H1 (cell line): Measurements from ENCODE around the gene FRMD4A. TPM values are rescaled to one million over a fixed set of nuclear protein-coding genes. Genes with fewer than 3 reads are reported as not detected.

Experiments
- CTCF ChIA-PET: fragments of 300-600 bp; sonication (Branson Sonifier 250); formaldehyde crosslinking; loops from one replicate; lab custom pipeline; 2021; ENCODE audit not compliant: partially characterized antibody; lab: Charles Lee
- POLR2A ChIA-PET: fragments of 300-600 bp; sonication (Branson Sonifier 250); formaldehyde crosslinking; loops from one replicate; lab custom pipeline; 2021; ENCODE audit warnings: inconsistent platforms; ENCODE audit not compliant: partially characterized antibody; lab: Charles Lee
- DNase-seq, 2 experiments: peaks; one replicate each; pipeline versions ENCODE4 v3.0.0 to v3.0.0-alpha.2; 2010 to 2022; ENCODE audit warnings: low spot score in 2 of 2, low read depth in 1 of 2, mixed read lengths in 1 of 2
- FAIRE-seq: peaks from 2 replicates; lab custom pipeline; 2011; peaks lifted over from hg19 to GRCh38; lab: Jason Lieb, UNC
- H2AFZ ChIP-seq: 2 replicates; pipeline ENCODE4 v1.8.1; 2012; ENCODE audit warnings: low read length, inconsistent platforms
- H2AK5ac ChIP-seq: 2 replicates; pipeline ENCODE4 v1.6.1; 2013; ENCODE audit warnings: low read depth, low read length
- H2BK120ac ChIP-seq: replicated peaks from 2 replicates; pipeline ENCODE3; 2013; ENCODE audit warnings: low read depth, low read length, inconsistent platforms
- H2BK12ac ChIP-seq: 2 replicates; pipeline ENCODE4 v1.6.1; 2013; ENCODE audit warnings: low read depth, low read length
- H2BK15ac ChIP-seq: 2 replicates; pipeline ENCODE4 v1.6.1; 2013; ENCODE audit warnings: low read length
- H2BK20ac ChIP-seq: 2 replicates; pipeline ENCODE4 v1.6.1; 2013; ENCODE audit warnings: low read length
- H2BK5ac ChIP-seq: 2 replicates; pipeline ENCODE4 v1.6.1; 2013; ENCODE audit warnings: low read depth, low read length
- H3K14ac ChIP-seq: 2 replicates; pipeline ENCODE4 v1.6.1; 2013; ENCODE audit warnings: inconsistent platforms; ENCODE audit not compliant: insufficient read length
- H3K18ac ChIP-seq: 2 replicates; pipeline ENCODE4 v1.6.1; 2013; ENCODE audit warnings: low read length; ENCODE audit errors: extremely low read depth
- H3K23ac ChIP-seq: 2 replicates; pipeline ENCODE4 v1.6.1; 2013; ENCODE audit warnings: inconsistent platforms; ENCODE audit not compliant: insufficient read length
- H3K23me2 ChIP-seq: 2 replicates; pipeline ENCODE4 v1.6.1; 2013; ENCODE audit warnings: low read depth, low read length
- H3K27ac ChIP-seq: 2 replicates; pipeline ENCODE4 v1.6.1; 2011; ENCODE audit warnings: low read depth, low read length, inconsistent platforms
- H3K27me3 ChIP-seq, 4 experiments: replicated peaks in 1 of 4; 1 replicate in 1 of 4; 2 replicates in 3 of 4; pipeline versions ENCODE4 v1.6.1 to v1.8.1; 2011 to 2013; ENCODE audit warnings: low read length in 3 of 4, mild to moderate bottlenecking in 3 of 4, inconsistent platforms in 2 of 4, mixed read lengths in 2 of 4, moderate library complexity in 1 of 4; ENCODE audit not compliant: control insufficient read depth in 3 of 4, insufficient read depth in 3 of 4; ENCODE audit errors: extremely low read depth in 1 of 4
- H3K36me3 ChIP-seq, 4 experiments: 2 replicates each; pipeline versions ENCODE4 v1.6.1 to v1.8.1; 2011 to 2013; ENCODE audit warnings: mild to moderate bottlenecking in 4 of 4, low read length in 3 of 4, moderate library complexity in 2 of 4, control low read depth in 1 of 4, inconsistent platforms in 1 of 4; ENCODE audit not compliant: insufficient read depth in 4 of 4, control insufficient read depth in 2 of 4
- H3K4ac ChIP-seq: replicated peaks from 2 replicates; pipeline ENCODE3; 2013; ENCODE audit warnings: low read length, low read depth, mixed read lengths, inconsistent platforms; ENCODE audit not compliant: insufficient read length
- H3K4me1 ChIP-seq, 4 experiments: replicated peaks in 1 of 4; 1 replicate in 1 of 4; 2 replicates in 3 of 4; pipeline versions ENCODE4 v1.6.1 to v1.8.1; 2011 to 2013; ENCODE audit warnings: low read length in 3 of 4, inconsistent platforms in 2 of 4, mixed read lengths in 1 of 4; ENCODE audit not compliant: insufficient read depth in 4 of 4, control insufficient read depth in 3 of 4
- H3K4me2 ChIP-seq, 2 experiments: 2 replicates each; pipeline versions ENCODE4 v1.6.1 to v1.8.1; 2011 to 2013; ENCODE audit warnings: low read depth in 2 of 2, low read length in 2 of 2, control low read depth in 1 of 2, inconsistent platforms in 1 of 2, mild to moderate bottlenecking in 1 of 2; ENCODE audit not compliant: insufficient read depth in 1 of 2
- H3K4me3 ChIP-seq, 4 experiments: fragments of 200-600, 300-600 bp in 1 of 4; sonication (generic), shearing (Covaris generic), sonication (Bioruptor Twin) in 1 of 4; 2 replicates each; pipeline versions ENCODE4 v1.5.1 to v1.8.1; 2011 to 2016; ENCODE audit warnings: low read length in 4 of 4, low read depth in 3 of 4, control low read depth in 2 of 4, inconsistent platforms in 2 of 4, mild to moderate bottlenecking in 2 of 4, mixed read lengths in 1 of 4, moderate library complexity in 1 of 4; ENCODE audit not compliant: insufficient read depth in 2 of 4; ENCODE audit errors: extremely low read depth in 1 of 4
- H3K56ac ChIP-seq: replicated peaks from 2 replicates; pipeline ENCODE3; 2013; ENCODE audit warnings: low read depth, mild to moderate bottlenecking, mixed read lengths, low read length, inconsistent platforms; ENCODE audit not compliant: insufficient read length
- H3K79me1 ChIP-seq: 2 replicates; pipeline ENCODE4 v1.6.1; 2013; ENCODE audit warnings: low read depth, low read length, control low read depth
- H3K79me2 ChIP-seq, 2 experiments: 2 replicates each; pipeline versions ENCODE4 v1.6.1 to v1.8.1; 2012 to 2013; ENCODE audit warnings: low read length in 2 of 2, mild to moderate bottlenecking in 2 of 2, inconsistent platforms in 1 of 2; ENCODE audit not compliant: insufficient read depth in 2 of 2, control insufficient read depth in 1 of 2
- H3K9ac ChIP-seq, 4 experiments: replicated peaks in 1 of 4; 1 replicate in 1 of 4; 2 replicates in 3 of 4; pipeline versions ENCODE4 v1.6.1 to v1.8.1; 2011 to 2013; ENCODE audit warnings: low read depth in 3 of 4, low read length in 3 of 4, control low read depth in 2 of 4, mild to moderate bottlenecking in 2 of 4, moderate library complexity in 2 of 4, inconsistent platforms in 1 of 4; ENCODE audit errors: extremely low read depth in 1 of 4
- H3K9me3 ChIP-seq, 2 experiments: 2 replicates each; pipeline versions ENCODE4 v1.6.1 to v1.8.1; 2012 to 2013; ENCODE audit warnings: mild to moderate bottlenecking in 2 of 2, moderate library complexity in 2 of 2, control low read depth in 1 of 2, inconsistent platforms in 1 of 2, low read depth in 1 of 2, low read length in 1 of 2, mixed read lengths in 1 of 2; ENCODE audit not compliant: insufficient read depth in 2 of 2
- H4K20me1 ChIP-seq, 2 experiments: replicated peaks in 1 of 2; 2 replicates each; pipeline versions ENCODE3 to v1.8.1; 2011 to 2013; ENCODE audit warnings: inconsistent platforms in 2 of 2, low read length in 2 of 2, mild to moderate bottlenecking in 1 of 2; ENCODE audit not compliant: insufficient read depth in 2 of 2, control insufficient read depth in 1 of 2
- H4K5ac ChIP-seq: 2 replicates; pipeline ENCODE4 v1.6.1; 2013; ENCODE audit warnings: low read length, low read depth, mixed read lengths, inconsistent platforms; ENCODE audit not compliant: insufficient read length
- H4K8ac ChIP-seq: 2 replicates; pipeline ENCODE4 v1.8.0; 2013; ENCODE audit warnings: mild to moderate bottlenecking, moderate library complexity, low read length, inconsistent platforms; ENCODE audit not compliant: insufficient read depth; ENCODE audit errors: extremely low read depth
- H4K91ac ChIP-seq: replicated peaks from 2 replicates; pipeline ENCODE3; 2013; ENCODE audit warnings: low read length, mixed read lengths, inconsistent platforms; ENCODE audit not compliant: insufficient read length
- ASH2L ChIP-seq: fragments of 200-600, 300-600 bp; sonication (generic); IDR thresholded peaks from one replicate; pipeline ENCODE4 v1.7.1; 2017; ENCODE audit warnings: low read length
- CEBPB ChIP-seq: IDR thresholded peaks from 2 replicates; pipeline ENCODE4 v1.6.1; 2012; ENCODE audit warnings: low read depth, low read length
- EGR1 ChIP-seq: IDR thresholded peaks from 2 replicates; pipeline ENCODE4 v1.6.1; 2011; ENCODE audit warnings: low read depth, low read length, borderline replicate concordance
- GTF2F1 ChIP-seq: IDR thresholded peaks from 2 replicates; pipeline ENCODE4 v1.6.1; 2012; ENCODE audit warnings: low read depth, low read length, improper control_type of control experiment, borderline replicate concordance
- HDAC2 ChIP-seq, 2 experiments: fragments of 300-600 bp in 1 of 2; sonication (generic) in 1 of 2; IDR thresholded peaks; 2 replicates each; pipeline ENCODE4 v1.6.1; 2011 to 2012; ENCODE audit warnings: low read depth in 2 of 2, low read length in 2 of 2, mild to moderate bottlenecking in 2 of 2, moderate library complexity in 2 of 2, borderline replicate concordance in 1 of 2, inconsistent platforms in 1 of 2
- JUN ChIP-seq: IDR thresholded peaks from 2 replicates; pipeline ENCODE4 v1.6.1; 2011; ENCODE audit warnings: low read depth, mild to moderate bottlenecking, improper control_type of control experiment, low read length
- MAFK ChIP-seq: IDR thresholded peaks from 2 replicates; pipeline ENCODE4 v1.6.1; 2012; ENCODE audit warnings: low read depth, mild to moderate bottlenecking, improper control_type of control experiment, low read length
- SIX5 ChIP-seq: IDR thresholded peaks from 2 replicates; pipeline ENCODE4 v1.6.1; 2011; ENCODE audit warnings: mild to moderate bottlenecking, low read depth, low read length
- SP1 ChIP-seq: IDR thresholded peaks from 2 replicates; pipeline ENCODE4 v1.6.1; 2011; ENCODE audit warnings: low read depth, low read length
- SP2 ChIP-seq: IDR thresholded peaks from 2 replicates; pipeline ENCODE4 v1.6.1; 2012; ENCODE audit warnings: mild to moderate bottlenecking, low read length, inconsistent platforms
- SRF ChIP-seq: IDR thresholded peaks from 2 replicates; pipeline ENCODE4 v1.6.1; 2011; ENCODE audit warnings: mild to moderate bottlenecking, low read depth, low read length, moderate library complexity
- ZNF274 ChIP-seq: IDR thresholded peaks from 2 replicates; pipeline ENCODE4 v1.7.0; 2012; ENCODE audit warnings: low read length, borderline replicate concordance; ENCODE audit errors: extremely low read depth
- WGBS, 2 experiments: shearing (Covaris generic) in 1 of 2; methylation state at CpG; one replicate each; pipeline versions ENCODE4 v1.1.6 to v1.1.7; 2013 to 2015; ENCODE audit warnings: low lambda C conversion rate in 2 of 2, mixed read lengths in 2 of 2, inconsistent platforms in 1 of 2, low coverage in 1 of 2, missing lambda C conversion rate in 1 of 2; ENCODE audit not compliant: insufficient replicate concordance in 2 of 2, insufficient coverage in 1 of 2, insufficient read length in 1 of 2; ENCODE audit errors: extremely low coverage in 1 of 2, missing lambda C conversion rate in 1 of 2; 5-methylcytosine and 5-hydroxymethylcytosine counted together
- polyA plus RNA-seq, 7 experiments: library from polyadenylated mRNA; depleted of rRNA in 3 of 7; stranded (reverse) in 5 of 7; unstranded in 2 of 7; fragments of >200 nt in 5 of 7; fragments of 200-250 nt in 2 of 7; gene quantifications; 1 replicate in 5 of 7; 2 replicates in 1 of 7; 4 replicates in 1 of 7; pipeline versions ENCODE4 v1.2.1 to v1.2.3, GENCODE V29; 2011 to 2013; ENCODE audit warnings: missing spikeins in 2 of 7, mixed read lengths in 2 of 7
- total RNA-seq: library from RNA; stranded (reverse); fragmentation: NEBNext Ultra II Directional; extraction: Animal tissue kit (Norgen Biotek cat#: 25700); gene quantifications from 2 replicates; pipeline ENCODE4 v1.2.1, GENCODE V29; 2021

FRMD4A gene
- total and polyA plus RNA-seq, 2 of the 8 experiments (the other 6 are each of a cell fraction or from before 2014, with no cell fraction given) = 38.6 to 39.6 TPM

- Histone ChIP-seq H3K27ac (peak overlapping the region; percentile 2; the same call in 1 of the 2 replicates), H3K56ac (peak overlapping the region; percentile 40)
- no peak for TF ChIP-seq SP2
- TF ChIP-seq SP1 = 0 out of 2 replicates have a peak, but pooled peaks have one; percentile 18
- no peak for TF ChIP-seq CEBPB
- TF ChIP-seq JUN = no peak
- TF ChIP-seq EGR1 = no peak
- TF ChIP-seq HDAC2 (IDR thresholded peaks at IDR 0.05; ENCODE audit: borderline replicate concordance in 1 of 2, low read depth in 2 of 2, low read length in 2 of 2) = peak in 1 of 2 experiments; percentile 22; a peak in 1 of 4 replicates
- TF ChIP-seq MAFK = no peak
- no peak for TF ChIP-seq SRF
- TF ChIP-seq ASH2L = peak; percentile 50
- TF ChIP-seq SIX5 = peak; percentile 9; the same call in 1 of the 2 replicates
- no peak for TF ChIP-seq ZNF274
- no peak for TF ChIP-seq GTF2F1
- TF ChIP-seq, all 59 proteins: peak for 4
- FAIRE-seq = no peak
- ChIA-PET POLR2A (interaction anchor here (0.7 to 2.2 kb wide), 4 partner anchors 9 to 210 kb away, joined by 3 to 5 read pairs (median 3); no protein-coding TSS in a partner anchor), CTCF (interaction anchor here (0.7 to 1.2 kb wide), 7 partner anchors 14 to 864 kb away, joined by 3 to 7 read pairs (median 3); no protein-coding TSS in a partner anchor)
- Histone ChIP-seq H4K20me1 (peaks cover 0 to 5% of the 10 kb centered on the region in 2 experiments), H3K9ac (no peak overlapping the region), H4K8ac (peak overlapping the region; percentile 81; the same call in 1 of the 2 replicates), H2BK120ac (peak overlapping the region; percentile 84), H3K4me3 (peak overlapping the region in 1 of 4 experiments; percentile 28; a peak in 3 of 8 replicates), H2AFZ (no peak overlapping the region), H2BK15ac (no peak overlapping the region), H3K14ac (no peak overlapping the region), H3K79me2 (no peaks in the 10 kb centered on the region), H3K79me1 (no peaks in the 10 kb centered on the region), H4K5ac (no peak overlapping the region), H2BK20ac (no peak overlapping the region), H3K27me3 (no peaks in the 10 kb centered on the region), H2AK5ac (no peak overlapping the region), H3K23me2 (no peaks in the 10 kb centered on the region), H3K4me2 (peak overlapping the region; percentile 31 to 71; a peak in 3 of 4 replicates), H4K91ac (peak overlapping the region; percentile 52), H3K18ac (peak overlapping the region; percentile 49), H3K4me1 (peaks cover 3 to 11% (median 10%) of the 10 kb centered on the region in 4 experiments), H3K23ac (no peak overlapping the region), H3K36me3 (peaks cover 0 to 2% (median 0%) of the 10 kb centered on the region in 4 experiments; a peak in 1 of 8 replicates), H3K4ac (no peak overlapping the region), H2BK12ac (peak overlapping the region; percentile 18; the same call in 1 of the 2 replicates), H2BK5ac (peak overlapping the region; percentile 11; the same call in 1 of the 2 replicates), H3K9me3 (no peaks in the 10 kb centered on the region)
- DNase-seq = no peak
- 61% methylated on average over 8 of the region's 8 CpGs; no CpG with 5 or more reads in 1 of the 2 experiments for WGBS, 2 experiments
Observed at GRCh38 chr10:13673156-13673555, 657.6 kb downstream of the FRMD4A start.
